ENCODE results near the gene CCDC116. TPM values are rescaled to one million over a fixed set of nuclear protein-coding genes. Genes with fewer than 3 reads are reported as not detected.
"Not testable (repeated sequence)": the region's sequence is repeated elsewhere in the genome, so short reads cannot be mapped to it uniquely, and the experiment has no call there.

The CCDC116 gene
- total RNA-seq, 4 donors from 2014 or later: 0.20 to 0.22 TPM; not detected in 2

GRCh38 chr22:21606775-21607174, 25.8 kb upstream of the CCDC116 start:
- no peak for TF ChIP-seq POLR2A (IDR thresholded peaks at IDR 0.05)
- TF ChIP-seq, protein P1, sequence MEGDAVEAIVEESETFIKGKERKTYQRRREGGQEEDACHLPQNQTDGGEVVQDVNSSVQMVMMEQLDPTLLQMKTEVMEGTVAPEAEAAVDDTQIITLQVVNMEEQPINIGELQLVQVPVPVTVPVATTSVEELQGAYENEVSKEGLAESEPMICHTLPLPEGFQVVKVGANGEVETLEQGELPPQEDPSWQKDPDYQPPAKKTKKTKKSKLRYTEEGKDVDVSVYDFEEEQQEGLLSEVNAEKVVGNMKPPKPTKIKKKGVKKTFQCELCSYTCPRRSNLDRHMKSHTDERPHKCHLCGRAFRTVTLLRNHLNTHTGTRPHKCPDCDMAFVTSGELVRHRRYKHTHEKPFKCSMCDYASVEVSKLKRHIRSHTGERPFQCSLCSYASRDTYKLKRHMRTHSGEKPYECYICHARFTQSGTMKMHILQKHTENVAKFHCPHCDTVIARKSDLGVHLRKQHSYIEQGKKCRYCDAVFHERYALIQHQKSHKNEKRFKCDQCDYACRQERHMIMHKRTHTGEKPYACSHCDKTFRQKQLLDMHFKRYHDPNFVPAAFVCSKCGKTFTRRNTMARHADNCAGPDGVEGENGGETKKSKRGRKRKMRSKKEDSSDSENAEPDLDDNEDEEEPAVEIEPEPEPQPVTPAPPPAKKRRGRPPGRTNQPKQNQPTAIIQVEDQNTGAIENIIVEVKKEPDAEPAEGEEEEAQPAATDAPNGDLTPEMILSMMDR (IDR thresholded peaks at IDR 0.05 in 4 of 5, conservative IDR thresholded peaks at IDR 0.05 in 1 of 5): no peak
- Histone ChIP-seq H3K27ac (no peak overlapping the region), H3K9me3 (no peaks in the 10 kb centered on the region), H3K27me3 (no peaks in the 10 kb centered on the region), H3K36me3 (peaks cover 0 to 13% of the 10 kb centered on the region in 2 donors), H3K4me3 (no peak overlapping the region), H3K4me1 (peaks cover 4 to 11% of the 10 kb centered on the region in 2 donors)
- in situ Hi-C loops (cut with MboI; ENCODE audit: low sequenced_read_pairs in 4 of 4) (no loop called here), intact Hi-C loops (cut with DNase I; ENCODE audit: low total_unique reads) (no loop called here)
- ATAC-seq: no peak
- no peak for DNase-seq

GRCh38 chr22:21609556-21610157, 22.9 kb upstream of the CCDC116 start:
- Histone ChIP-seq H3K36me3 (peaks cover 0 to 14% of the 10 kb centered on the region in 2 donors), H3K4me1 (peaks cover 4 to 11% of the 10 kb centered on the region in 2 donors)
- in situ Hi-C loops (cut with MboI; ENCODE audit: low sequenced_read_pairs in 4 of 4); H3K27me3 ChIP-seq; DNase-seq; intact Hi-C loops (cut with DNase I; ENCODE audit: low total_unique reads); H3K27ac ChIP-seq; H3K9me3 ChIP-seq; ATAC-seq; H3K4me3 ChIP-seq: not testable (repeated sequence)

DNA sequence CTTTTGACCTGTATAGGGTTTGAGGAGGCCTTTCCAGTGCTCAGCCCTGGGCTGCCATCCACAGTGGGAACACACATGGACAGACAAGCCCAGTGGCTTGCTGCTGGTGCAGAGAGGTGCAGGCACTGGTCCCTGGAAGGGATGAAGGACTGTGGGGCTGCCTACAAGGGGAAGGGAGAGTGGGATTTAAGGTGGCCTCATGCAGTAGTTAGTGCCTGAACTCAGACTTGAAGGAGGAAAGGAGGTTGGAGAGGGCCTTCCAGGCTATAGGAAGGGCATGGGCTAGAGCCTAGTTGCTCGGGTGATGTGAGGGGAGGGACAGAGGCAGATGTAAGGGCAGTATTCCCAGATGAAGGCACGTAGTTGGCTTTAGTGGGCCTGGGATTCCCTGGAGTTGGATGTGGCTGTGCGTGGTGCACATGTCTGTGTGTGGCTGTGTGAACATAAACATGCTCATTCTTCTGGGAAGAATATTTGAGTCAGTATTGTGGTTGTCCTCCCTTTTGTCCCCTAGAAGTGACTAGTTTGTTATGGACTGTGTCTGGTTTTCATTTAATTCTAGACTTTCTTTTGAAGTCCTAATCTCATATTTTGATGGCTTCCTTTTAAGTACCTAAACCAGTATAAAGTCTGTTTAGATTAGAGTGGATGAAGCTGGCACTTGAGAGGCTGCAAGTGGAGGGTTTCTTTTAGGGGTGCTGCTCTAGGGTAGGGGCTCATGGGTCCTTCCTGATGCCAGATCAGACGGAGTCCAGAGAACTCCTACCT, 21.2 kb upstream of the CCDC116 start:
- DNase-seq (no peak), ATAC-seq (no peak)
- H3K9me3 ChIP-seq: no peaks in the 10 kb centered on the region
- intact Hi-C loops (cut with DNase I; ENCODE audit: low total_unique reads): no loop called here
- TF ChIP-seq POLR2A (IDR thresholded peaks at IDR 0.05): no peak
- TF ChIP-seq, protein P1 (IDR thresholded peaks at IDR 0.05 in 4 of 5, conservative IDR thresholded peaks at IDR 0.05 in 1 of 5): no peak
- peaks cover 0 to 14% of the 10 kb centered on the region in 2 donors for H3K36me3 ChIP-seq
- H3K4me1 ChIP-seq: peaks cover 4 to 11% of the 10 kb centered on the region in 2 donors
- no peaks in the 10 kb centered on the region for H3K27me3 ChIP-seq
- H3K4me3 ChIP-seq: no peak overlapping the region
- in situ Hi-C loops (cut with MboI; ENCODE audit: low sequenced_read_pairs in 4 of 4): no loop called here
- no peak overlapping the region for H3K27ac ChIP-seq

- H3K4me3 ChIP-seq: no peak overlapping the region
- H3K9me3 ChIP-seq: no peaks in the 10 kb centered on the region
- no peak overlapping the region for H3K27ac ChIP-seq
- TF ChIP-seq, protein P1 (IDR thresholded peaks at IDR 0.05 in 4 of 5, conservative IDR thresholded peaks at IDR 0.05 in 1 of 5): no peak
- TF ChIP-seq POLR2A (IDR thresholded peaks at IDR 0.05): no peak
- H3K4me1 ChIP-seq: no peaks in the 10 kb centered on the region
- in situ Hi-C loops (cut with MboI; ENCODE audit: low sequenced_read_pairs in 4 of 4): no loop called here
- ATAC-seq (no peak), DNase-seq (no peak)
- intact Hi-C loops (cut with DNase I; ENCODE audit: low total_unique reads): no loop called here
- H3K27me3 ChIP-seq: no peaks in the 10 kb centered on the region
- H3K36me3 ChIP-seq: peaks cover 0 to 14% of the 10 kb centered on the region in 2 donors
These were observed 19.7 kb upstream of the CCDC116 start for GRCh38 chr22:21612858-21613257.

DNA sequence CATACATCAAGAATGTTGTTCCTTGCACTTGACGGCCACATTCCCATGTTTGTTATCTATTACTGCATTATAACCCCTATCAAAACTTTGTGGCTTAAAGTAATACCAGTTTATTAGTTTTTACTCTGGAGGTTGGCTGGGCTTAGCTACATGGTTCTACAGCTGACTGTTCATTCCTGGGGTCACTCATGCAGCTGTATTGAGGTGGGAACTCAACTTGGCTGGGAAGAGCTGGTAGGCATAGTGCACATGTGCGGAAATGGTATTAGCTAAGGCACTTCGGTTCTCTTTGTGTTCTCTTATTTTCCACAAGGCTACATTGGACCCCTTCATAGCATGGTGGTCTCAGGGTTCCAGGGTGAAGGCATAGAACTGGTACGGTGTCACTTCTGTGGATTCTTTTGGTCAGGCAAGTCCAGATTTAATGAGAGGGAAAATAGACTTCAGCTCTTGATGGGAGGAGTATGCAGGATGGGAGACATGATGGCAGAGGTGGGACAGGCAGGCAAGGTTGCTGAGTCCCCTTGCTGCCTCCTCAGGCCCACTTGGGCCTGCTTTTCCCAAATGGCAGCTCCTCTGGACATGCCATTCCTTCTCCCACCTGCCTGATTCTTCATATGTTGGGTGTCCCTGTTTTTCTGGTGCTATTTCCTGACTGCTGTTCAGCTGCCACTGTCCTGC, 18.9 kb upstream of the CCDC116 start:
- no peak for DNase-seq

More for the DNA sequence above, 18.9 kb upstream of the CCDC116 start:
- no peak for ATAC-seq
- H3K9me3 ChIP-seq: no peaks in the 10 kb centered on the region
- in situ Hi-C loops (cut with MboI; ENCODE audit: low sequenced_read_pairs in 4 of 4) (no loop called here), intact Hi-C loops (cut with DNase I; ENCODE audit: low total_unique reads) (no loop called here)
- H3K27ac ChIP-seq: no peak overlapping the region
- H3K4me3 ChIP-seq: no peak overlapping the region
- no peaks in the 10 kb centered on the region for H3K27me3 ChIP-seq
- no peaks in the 10 kb centered on the region for H3K4me1 ChIP-seq
- TF ChIP-seq POLR2A (IDR thresholded peaks at IDR 0.05): no peak
- TF ChIP-seq, protein P1 (IDR thresholded peaks at IDR 0.05 in 4 of 5, conservative IDR thresholded peaks at IDR 0.05 in 1 of 5): no peak
- peaks cover 0 to 14% of the 10 kb centered on the region in 2 donors for H3K36me3 ChIP-seq

Data from gastrocnemius medialis (tissue), 4 donors.